ENCODE data around the gene FARS2.
A peak's percentile ranks its signal among the peaks of the same experiment; 100 is the strongest.

The FARS2 gene

DNA sequence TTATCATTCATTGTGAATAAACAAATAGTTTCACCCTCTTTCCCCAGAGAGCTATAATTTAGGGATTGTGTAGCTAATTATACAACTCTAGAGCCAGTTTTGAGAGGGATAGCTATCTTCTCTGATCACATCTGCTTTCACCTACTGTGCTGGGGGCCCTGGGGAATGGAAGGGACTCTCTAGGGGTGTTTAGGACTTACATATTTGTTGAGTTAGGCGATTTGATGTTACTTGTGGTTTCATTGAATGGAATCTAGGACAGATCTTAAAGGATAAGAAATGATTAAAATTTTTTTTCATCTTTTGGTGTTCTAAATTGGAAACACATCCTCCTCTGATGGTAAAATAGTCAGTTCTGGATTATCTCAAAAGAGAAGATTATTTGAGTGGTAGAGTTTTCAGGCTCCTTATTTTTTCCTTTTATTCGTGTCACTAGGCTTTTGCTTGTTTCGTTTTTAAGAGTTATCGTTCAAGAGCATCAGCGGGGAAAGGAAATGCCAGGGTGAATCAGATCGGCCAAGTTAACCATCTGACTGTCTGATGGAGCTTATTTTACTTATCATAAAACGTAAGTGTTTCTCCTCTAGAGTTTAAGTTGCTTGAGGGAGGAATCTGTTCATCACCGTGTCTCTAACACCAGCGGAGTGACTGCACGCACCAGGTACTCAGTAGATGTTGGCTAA is 236.7 kb downstream of the FARS2 start:
- no peak for DNase-seq (ENCODE audit: low read depth in 2 of 3, low spot score in 2 of 3)

- no peak for DNase-seq (ENCODE audit: low read depth in 2 of 3, low spot score in 2 of 3)
Measured at GRCh38 chr6:5498579-5498899, 237.2 kb downstream of the FARS2 start.

DNA sequence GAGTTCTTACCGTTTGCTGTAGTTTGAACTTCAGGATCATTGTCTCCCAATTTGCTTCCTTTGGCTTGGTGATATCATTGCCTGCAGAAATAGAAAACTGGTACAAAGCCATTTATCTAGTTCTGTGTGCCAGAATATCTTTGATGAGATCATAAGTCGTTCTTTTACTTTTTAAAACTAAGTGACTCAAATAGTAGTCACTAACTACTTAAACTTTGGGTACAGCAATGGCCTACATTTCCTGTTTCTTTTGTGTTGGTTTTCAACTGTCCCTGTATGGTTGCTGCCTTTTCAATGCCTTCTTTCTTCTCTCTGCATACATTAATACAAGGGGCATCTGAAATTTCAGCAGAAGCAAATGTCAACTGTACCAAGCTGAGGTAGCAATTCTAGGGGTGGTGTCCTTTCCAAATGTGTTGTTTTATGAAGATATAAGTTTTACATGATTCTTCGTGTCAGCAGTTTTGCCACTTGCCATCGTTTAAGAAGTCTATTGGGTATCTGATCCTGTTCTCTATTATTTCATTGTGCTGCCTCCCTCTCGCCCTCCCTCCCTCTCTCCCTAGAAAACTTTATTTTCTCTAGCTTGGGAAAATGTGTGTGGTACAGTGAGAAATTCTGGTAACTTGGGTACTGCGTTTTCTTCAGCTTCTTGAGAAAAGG is 238.5 kb downstream of the FARS2 start:
- DNase-seq (ENCODE audit: low read depth in 2 of 3, low spot score in 2 of 3): no peak

GRCh38 chr6:5501837-5502236 is 240.5 kb downstream of the FARS2 start:
- no peak for DNase-seq (ENCODE audit: low read depth in 2 of 3, low spot score in 2 of 3)

GRCh38 chr6:5504078-5504477 is 242.8 kb downstream of the FARS2 start:
- DNase-seq (ENCODE audit: low read depth in 2 of 3, low spot score in 2 of 3): no peak

GRCh38 chr6:5506149-5506548 is 244.8 kb downstream of the FARS2 start:
- DNase-seq (ENCODE audit: low read depth in 2 of 3, low spot score in 2 of 3): no peak

GRCh38 chr6:5506597-5506996 is 245.3 kb downstream of the FARS2 start:
- DNase-seq (ENCODE audit: low read depth in 2 of 3, low spot score in 2 of 3): no peak

DNA sequence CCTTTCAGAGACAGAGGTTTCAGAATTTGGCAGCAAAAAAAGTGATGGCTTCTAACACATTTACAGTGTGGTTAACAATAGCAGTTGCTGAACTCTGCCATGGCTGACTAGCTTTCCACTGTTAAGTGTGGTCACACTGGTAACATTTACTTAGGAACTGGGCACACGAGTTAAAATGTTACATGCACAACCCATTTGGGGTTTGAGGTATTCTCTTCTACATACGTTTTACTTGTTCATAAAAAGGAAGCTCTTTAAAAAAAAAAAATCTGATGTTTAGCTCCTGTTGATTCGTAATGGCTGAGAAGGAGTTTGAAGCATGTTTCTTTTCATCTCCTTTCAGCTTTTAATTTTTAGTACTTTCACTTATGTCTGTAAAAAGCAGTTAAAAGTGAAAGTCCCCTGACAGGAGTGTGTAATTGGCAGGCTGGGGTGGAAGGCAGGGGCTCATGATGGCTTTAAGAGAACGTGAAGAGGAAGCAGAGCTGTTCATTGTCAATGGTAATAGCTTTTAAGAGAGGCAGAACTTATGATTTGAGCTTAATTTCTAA is 245.9 kb downstream of the FARS2 start:
- DNase-seq (ENCODE audit: low read depth in 2 of 3, low spot score in 2 of 3): no peak

- DNase-seq (ENCODE audit: low read depth in 2 of 3, low spot score in 2 of 3): no peak
Measured at GRCh38 chr6:5509106-5509505, 247.8 kb downstream of the FARS2 start.

DNA sequence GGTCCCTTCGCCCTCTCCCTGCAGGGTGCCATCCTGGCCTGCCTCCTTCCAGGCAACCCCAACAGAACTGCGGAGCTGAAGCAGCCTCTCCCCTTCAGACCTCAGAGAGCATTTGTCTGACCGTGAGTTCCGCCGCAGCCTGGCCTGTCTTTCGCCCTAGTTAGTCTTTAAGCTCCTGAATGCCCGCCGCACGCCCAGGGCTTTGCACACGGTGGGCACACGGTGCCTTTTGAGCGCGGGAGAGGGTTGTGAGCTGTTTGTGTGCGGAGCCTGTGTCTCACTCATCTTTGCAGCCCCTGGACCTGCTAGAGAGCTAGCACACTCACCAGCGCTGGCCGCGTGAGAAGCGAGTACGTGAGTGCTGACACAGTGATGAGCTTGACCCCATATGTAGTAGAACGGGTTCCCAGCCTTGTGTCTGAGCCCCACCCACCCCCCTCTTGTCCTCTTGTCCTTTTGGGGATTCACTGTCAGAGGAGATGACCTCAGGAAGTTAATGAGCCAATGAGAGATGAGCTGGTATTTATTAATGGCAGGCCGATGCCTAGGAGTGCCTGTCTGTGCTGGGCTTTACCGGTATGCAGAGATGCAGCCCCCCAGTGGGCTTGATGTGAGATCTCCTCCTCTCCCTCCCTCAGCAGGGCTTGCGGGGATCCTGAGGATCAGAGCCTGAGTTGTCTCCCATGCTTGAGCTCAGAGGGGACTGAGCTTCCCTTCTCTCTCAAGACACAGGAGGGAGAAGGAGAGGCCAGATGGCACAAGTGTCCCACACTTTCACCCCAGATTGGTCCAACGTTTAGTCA is 249.2 kb downstream of the FARS2 start:
- no peak for DNase-seq (ENCODE audit: low read depth in 2 of 3, low spot score in 2 of 3)

GRCh38 chr6:5511954-5512353 is 250.6 kb downstream of the FARS2 start:
- no peak for DNase-seq (ENCODE audit: low read depth in 2 of 3, low spot score in 2 of 3)

- DNase-seq (ENCODE audit: low read depth in 2 of 3, low spot score in 2 of 3): no peak
Measured at GRCh38 chr6:5512422-5512821, 251.1 kb downstream of the FARS2 start.

GRCh38 chr6:5513408-5513807 is 252.1 kb downstream of the FARS2 start:
- no peak for DNase-seq (ENCODE audit: low read depth in 2 of 3, low spot score in 2 of 3)

DNA sequence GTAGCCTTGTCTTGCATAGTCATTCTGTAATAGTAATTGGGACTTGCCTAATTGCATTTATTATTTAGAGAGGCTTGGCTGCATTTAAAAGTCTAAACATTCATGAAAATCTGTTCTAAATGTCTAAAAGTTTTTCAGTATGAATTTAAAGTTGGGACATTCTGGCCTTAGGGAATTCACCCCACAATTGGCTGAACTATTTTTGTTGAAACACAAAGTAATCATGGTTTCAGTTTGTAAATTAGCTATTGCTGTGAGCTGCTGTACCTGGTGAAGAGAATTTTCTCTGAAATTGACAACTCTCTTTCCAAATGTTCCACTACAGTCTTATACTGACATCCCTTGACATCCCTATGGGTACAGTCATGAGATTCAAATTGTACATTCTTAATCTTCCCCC is 253.0 kb downstream of the FARS2 start:
- no peak for DNase-seq (ENCODE audit: low read depth in 2 of 3, low spot score in 2 of 3)

GRCh38 chr6:5515200-5515599 is 253.9 kb downstream of the FARS2 start:
- no peak for DNase-seq (ENCODE audit: low read depth in 2 of 3, low spot score in 2 of 3)

GRCh38 chr6:5516036-5516435 is 254.7 kb downstream of the FARS2 start:
- DNase-seq (ENCODE audit: low read depth in 2 of 3, low spot score in 2 of 3): no peak

GRCh38 chr6:5517796-5518195 is 256.5 kb downstream of the FARS2 start:
- peak in 1 of 3 experiments; percentile 13 for DNase-seq (ENCODE audit: low read depth in 2 of 3, low spot score in 2 of 3)

GRCh38 chr6:5518936-5519491 is 257.7 kb downstream of the FARS2 start:
- no peak for DNase-seq (ENCODE audit: low read depth in 2 of 3, low spot score in 2 of 3)

- DNase-seq (ENCODE audit: low read depth in 2 of 3, low spot score in 2 of 3): no peak
Measured at GRCh38 chr6:5520796-5521195, 259.5 kb downstream of the FARS2 start.

DNA sequence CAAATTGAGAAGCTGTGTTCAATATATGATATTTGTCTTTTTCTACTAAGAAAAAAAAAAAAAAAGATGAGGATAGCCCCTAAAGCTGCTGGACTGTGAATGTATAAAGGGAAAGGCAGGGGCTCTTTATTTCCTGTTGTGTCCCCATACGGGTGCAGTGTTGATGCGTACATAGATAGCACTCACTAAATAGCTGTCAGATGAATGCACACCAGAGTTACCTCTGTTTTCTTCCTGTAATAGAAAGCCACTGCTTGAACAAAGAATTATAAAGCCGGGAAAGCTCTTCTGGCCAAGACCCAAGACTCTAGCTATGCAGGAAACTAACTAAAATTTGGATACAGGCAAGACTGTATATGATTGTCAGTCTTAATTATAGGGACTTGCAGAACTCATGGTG is 260.0 kb downstream of the FARS2 start:
- no peak for DNase-seq (ENCODE audit: low read depth in 2 of 3, low spot score in 2 of 3)

GRCh38 chr6:5522147-5522546 is 260.8 kb downstream of the FARS2 start:
- DNase-seq (ENCODE audit: low read depth in 2 of 3, low spot score in 2 of 3): no peak

DNA sequence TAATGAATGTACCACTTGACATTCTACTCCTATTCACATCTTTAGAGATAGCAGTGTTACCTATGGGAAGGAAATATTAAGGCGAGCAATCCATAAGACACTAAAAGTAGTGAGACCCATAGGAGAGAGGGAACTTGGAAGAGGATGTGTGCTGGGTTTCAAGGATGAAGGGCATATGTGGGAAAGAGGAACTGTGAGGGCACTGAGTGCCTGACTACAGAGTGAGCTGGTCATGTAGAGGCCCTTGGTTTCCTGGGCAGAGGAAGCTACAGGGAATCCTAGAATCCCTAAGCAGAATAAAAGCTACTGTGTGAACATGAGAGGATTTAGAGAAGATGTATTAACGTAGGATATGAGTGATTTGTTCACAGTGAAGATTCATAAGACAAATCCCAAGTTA is 262.8 kb downstream of the FARS2 start:
- DNase-seq (ENCODE audit: low read depth in 2 of 3, low spot score in 2 of 3): no peak

All from activated CD8-positive, alpha-beta memory T cell treated with anti-CD3 and anti-CD28 coated beads for 48 hours (primary cell).